Measurements from ENCODE around the gene DNAJC1.
"Not testable (repeated sequence)": the region's sequence is repeated elsewhere in the genome, so short reads cannot be mapped to it uniquely, and the experiment has no call there.

The DNAJC1 gene

DNA sequence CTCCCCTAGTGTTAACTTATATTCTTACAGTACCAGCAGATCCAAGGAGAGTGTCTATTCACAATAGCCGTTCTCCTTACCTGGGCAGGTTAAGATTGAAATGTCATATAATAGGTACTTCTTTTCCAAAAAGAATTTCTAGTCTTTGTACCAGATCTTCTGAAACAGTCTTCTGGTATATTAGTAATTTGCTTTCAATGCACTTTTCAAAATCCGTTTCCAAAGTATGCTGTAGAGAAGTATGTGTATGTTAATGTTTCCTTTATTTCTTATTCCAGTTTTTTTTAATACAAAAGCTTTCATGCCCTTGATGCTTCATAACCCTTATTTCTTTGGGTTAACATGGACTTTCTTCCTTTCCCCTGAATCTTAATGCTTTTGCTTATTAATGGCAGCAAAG, 281.3 kb downstream of the DNAJC1 start:
- H3K27me3 ChIP-seq (ENCODE audit: control insufficient read depth, insufficient read depth, low read length), result no peaks in the 10 kb centered on the region
- no peaks in the 10 kb centered on the region for H3K9me3 ChIP-seq (ENCODE audit: control insufficient read depth, low read length)
- H3K9ac ChIP-seq (ENCODE audit: low read length), result no peak overlapping the region
- H3K4me3 ChIP-seq (ENCODE audit: low read length), result no peak overlapping the region
- peaks cover 13% of the 10 kb centered on the region for H3K4me1 ChIP-seq (ENCODE audit: control insufficient read depth, insufficient read depth, low read length)
- no peaks in the 10 kb centered on the region for H3K36me3 ChIP-seq (ENCODE audit: control insufficient read depth, insufficient read depth, low read length)

DNA sequence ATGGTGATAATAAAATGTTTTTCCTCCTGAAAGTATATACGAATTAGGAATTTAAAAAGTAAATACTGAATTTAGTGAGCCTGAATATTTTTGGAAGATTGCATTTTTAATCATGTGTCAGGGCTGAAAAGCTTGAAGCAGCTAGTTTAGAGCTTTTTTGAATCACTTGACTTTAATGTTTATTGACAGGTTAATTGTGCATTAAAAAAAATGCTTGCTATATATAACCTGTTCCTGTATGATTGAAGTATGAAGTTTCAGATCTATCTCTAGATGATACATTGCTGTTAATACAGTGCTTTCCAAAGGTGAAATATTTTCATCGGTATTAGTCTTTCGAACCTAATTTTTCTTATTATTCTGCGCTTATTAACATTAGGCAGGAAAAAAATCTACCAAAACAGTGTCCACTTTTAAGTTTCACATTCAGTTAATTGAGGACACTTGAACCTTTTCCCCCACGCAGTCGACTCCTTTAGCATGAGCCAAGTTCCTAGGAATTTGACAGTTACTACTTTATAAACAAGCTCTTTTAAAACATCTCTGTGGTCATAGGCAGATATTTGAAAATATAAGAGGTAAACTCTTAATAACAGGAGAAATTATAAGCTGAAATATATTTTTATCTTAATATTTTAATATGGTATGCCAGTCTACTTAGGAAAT, 282.4 kb downstream of the DNAJC1 start:
- no peak overlapping the region for H3K9ac ChIP-seq (ENCODE audit: low read length)
- H3K9me3 ChIP-seq (ENCODE audit: control insufficient read depth, low read length), result no peaks in the 10 kb centered on the region
- H3K4me1 ChIP-seq (ENCODE audit: control insufficient read depth, insufficient read depth, low read length), result peaks cover 12% of the 10 kb centered on the region
- H3K4me3 ChIP-seq (ENCODE audit: low read length), result no peak overlapping the region
- H3K27me3 ChIP-seq (ENCODE audit: control insufficient read depth, insufficient read depth, low read length), result no peaks in the 10 kb centered on the region
- no peaks in the 10 kb centered on the region for H3K36me3 ChIP-seq (ENCODE audit: control insufficient read depth, insufficient read depth, low read length)

DNA sequence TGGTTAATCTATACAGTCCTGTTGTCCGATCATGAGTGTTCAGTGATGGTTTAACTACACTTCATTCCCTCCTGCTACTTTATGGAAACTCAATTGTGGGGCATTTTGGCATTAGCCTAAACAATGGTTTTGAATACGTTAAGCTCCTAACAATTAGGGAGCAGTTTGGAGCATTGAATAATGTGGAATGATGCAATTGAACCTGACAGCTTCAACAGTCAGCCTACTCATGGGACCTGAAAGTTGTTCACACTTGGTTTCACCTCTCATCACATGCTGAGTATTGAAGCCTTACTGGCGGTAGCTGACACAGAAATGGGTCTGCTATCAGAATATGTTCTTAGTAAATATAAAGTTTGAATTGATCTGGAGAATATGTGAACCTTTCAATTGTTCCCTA, 283.4 kb downstream of the DNAJC1 start:
- peaks cover 9% of the 10 kb centered on the region for H3K4me1 ChIP-seq (ENCODE audit: control insufficient read depth, insufficient read depth, low read length)
- H3K4me3 ChIP-seq (ENCODE audit: low read length), result no peak overlapping the region
- H3K27me3 ChIP-seq (ENCODE audit: control insufficient read depth, insufficient read depth, low read length), result no peaks in the 10 kb centered on the region
- no peak overlapping the region for H3K9ac ChIP-seq (ENCODE audit: low read length)
- H3K36me3 ChIP-seq (ENCODE audit: control insufficient read depth, insufficient read depth, low read length), result no peaks in the 10 kb centered on the region
- no peaks in the 10 kb centered on the region for H3K9me3 ChIP-seq (ENCODE audit: control insufficient read depth, low read length)

DNA sequence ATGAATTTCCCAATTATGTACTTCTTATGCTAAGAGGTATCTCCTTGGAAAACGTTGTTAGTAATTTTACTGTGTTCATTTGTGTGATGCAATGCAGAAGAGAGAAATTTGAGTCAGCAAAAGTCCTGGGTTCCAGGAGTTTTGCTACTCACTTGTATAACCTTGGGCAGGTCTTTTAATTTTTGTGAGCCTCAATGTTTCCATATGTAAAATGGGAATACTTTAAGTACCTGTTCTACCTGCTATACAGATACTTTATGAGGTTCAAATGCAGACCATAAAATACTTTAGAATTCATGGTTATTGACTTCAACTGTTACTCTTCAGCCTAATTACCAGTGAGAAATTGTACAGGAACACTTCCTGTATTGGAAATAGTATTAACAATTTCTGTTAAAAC, 284.0 kb downstream of the DNAJC1 start:
- H3K4me1 ChIP-seq (ENCODE audit: control insufficient read depth, insufficient read depth, low read length), result peaks cover 3% of the 10 kb centered on the region
- no peaks in the 10 kb centered on the region for H3K27me3 ChIP-seq (ENCODE audit: control insufficient read depth, insufficient read depth, low read length)
- no peaks in the 10 kb centered on the region for H3K36me3 ChIP-seq (ENCODE audit: control insufficient read depth, insufficient read depth, low read length)
- H3K4me3 ChIP-seq (ENCODE audit: low read length), result no peak overlapping the region
- no peak overlapping the region for H3K9ac ChIP-seq (ENCODE audit: low read length)
- H3K9me3 ChIP-seq (ENCODE audit: control insufficient read depth, low read length), result no peaks in the 10 kb centered on the region

DNA sequence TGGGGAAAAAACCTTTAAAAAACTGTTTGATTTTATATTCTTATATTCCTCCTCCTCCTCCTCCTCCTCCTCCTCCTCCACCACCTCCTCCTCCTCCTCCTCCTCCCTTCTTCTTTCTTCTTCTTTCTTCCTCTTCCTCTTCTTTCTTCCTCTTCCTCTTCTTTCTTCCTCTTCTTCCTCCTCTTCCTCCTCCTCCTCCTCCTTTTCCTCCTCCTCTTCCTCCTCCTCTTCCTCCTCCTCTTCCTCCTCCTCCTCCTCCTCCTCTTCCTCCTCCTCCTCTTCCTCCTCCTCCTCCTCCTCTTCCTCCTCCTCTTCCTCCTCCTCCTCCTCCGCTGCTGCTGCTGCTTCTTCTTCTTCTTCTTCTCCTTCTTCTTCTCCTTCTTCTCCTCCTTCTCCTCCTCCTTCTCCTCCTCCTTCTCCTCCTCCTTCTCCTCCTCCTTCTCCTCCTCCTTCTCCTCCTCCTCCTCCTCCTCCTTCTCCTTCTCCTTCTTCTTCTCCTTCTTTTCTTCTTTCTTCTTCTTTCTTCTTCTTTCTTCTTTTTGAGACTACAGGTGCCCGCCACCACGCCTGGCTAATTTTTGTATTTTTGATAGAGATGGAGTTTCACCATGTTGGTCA, 286.0 kb downstream of the DNAJC1 start:
- H3K9me3 ChIP-seq (ENCODE audit: control insufficient read depth, low read length); H3K9ac ChIP-seq (ENCODE audit: low read length); H3K4me3 ChIP-seq (ENCODE audit: low read length); H3K27me3 ChIP-seq (ENCODE audit: control insufficient read depth, insufficient read depth, low read length); H3K4me1 ChIP-seq (ENCODE audit: control insufficient read depth, insufficient read depth, low read length); H3K36me3 ChIP-seq (ENCODE audit: control insufficient read depth, insufficient read depth, low read length): not testable (repeated sequence)

DNA sequence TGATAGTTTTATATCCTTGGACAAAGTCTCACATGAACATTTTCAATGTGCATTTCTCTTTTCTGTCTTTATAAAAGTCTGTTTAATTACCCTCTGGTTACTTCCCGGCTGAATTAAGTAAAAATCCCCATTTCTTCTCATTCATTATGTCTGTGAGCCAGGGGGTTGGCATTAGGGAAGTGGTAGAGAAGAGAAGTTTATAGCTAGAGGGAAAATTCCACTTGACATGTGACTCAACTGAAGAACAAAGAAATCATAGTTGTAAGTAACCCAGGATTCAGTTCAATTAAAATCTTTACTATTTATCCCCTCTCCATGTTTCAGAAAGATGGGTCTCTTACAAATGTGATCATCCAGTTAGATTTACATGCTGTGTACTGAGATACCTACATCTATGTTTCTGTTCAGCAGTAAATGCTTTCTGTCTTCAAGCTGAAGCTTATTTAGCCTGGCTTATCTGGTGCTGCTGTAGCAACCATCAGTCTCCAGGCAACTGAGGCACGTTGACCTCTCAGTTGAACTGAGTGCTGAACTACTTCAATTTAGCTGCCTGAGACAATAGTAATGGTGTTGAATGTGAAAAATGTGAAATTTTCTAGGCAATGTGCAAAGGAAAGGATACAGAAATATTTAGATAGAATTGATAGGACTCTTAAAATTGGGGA, 287.9 kb downstream of the DNAJC1 start:
- H3K4me3 ChIP-seq (ENCODE audit: low read length), result no peak overlapping the region
- no peak overlapping the region for H3K9ac ChIP-seq (ENCODE audit: low read length)
- no peaks in the 10 kb centered on the region for H3K36me3 ChIP-seq (ENCODE audit: control insufficient read depth, insufficient read depth, low read length)
- no peaks in the 10 kb centered on the region for H3K4me1 ChIP-seq (ENCODE audit: control insufficient read depth, insufficient read depth, low read length)
- H3K27me3 ChIP-seq (ENCODE audit: control insufficient read depth, insufficient read depth, low read length), result no peaks in the 10 kb centered on the region
- H3K9me3 ChIP-seq (ENCODE audit: control insufficient read depth, low read length), result no peaks in the 10 kb centered on the region

DNA sequence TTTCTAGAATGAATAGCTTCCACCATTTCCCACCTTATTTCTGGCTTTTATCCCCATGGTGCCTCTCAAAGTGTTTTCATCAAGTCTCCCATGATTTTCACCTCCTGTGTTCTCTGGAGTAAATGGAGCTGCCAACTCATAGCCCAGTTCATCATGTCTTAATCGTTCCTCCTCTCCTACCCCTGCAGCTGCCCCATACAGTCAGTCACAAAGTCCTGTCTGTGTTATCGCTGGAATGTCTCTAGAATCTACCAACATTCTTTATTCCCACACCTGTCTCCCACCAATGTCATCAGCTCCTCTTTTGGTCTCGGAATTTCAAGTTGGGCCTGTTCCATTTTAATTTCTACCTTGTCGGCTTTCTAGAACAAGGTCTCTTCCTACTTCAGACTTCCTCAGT, 290.6 kb downstream of the DNAJC1 start:
- Histone ChIP-seq H3K4me1 (ENCODE audit: control insufficient read depth, insufficient read depth, low read length) (no peaks in the 10 kb centered on the region), H3K9ac (ENCODE audit: low read length) (no peak overlapping the region), H3K4me3 (ENCODE audit: low read length) (no peak overlapping the region), H3K36me3 (ENCODE audit: control insufficient read depth, insufficient read depth, low read length) (no peaks in the 10 kb centered on the region), H3K27me3 (ENCODE audit: control insufficient read depth, insufficient read depth, low read length) (no peaks in the 10 kb centered on the region), H3K9me3 (ENCODE audit: control insufficient read depth, low read length) (no peaks in the 10 kb centered on the region)

DNA sequence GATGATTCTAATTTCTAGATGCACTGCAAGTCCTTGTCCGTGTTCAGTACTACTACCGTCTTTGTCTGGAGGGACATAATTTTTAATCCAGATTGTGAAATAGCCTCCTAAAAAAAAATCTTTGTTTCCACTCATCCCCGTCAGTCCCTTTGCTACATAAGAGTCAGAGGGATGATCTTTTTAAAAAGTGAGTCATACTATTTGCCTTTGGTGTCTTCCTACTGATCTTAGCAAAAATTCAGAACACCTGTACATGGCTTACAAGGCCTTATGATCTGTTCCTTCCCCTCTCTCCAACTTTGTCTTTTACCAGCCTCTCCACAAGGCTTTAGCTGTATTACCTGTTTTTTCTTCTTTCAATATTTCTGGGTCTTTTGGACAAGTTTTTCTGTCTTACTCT, 296.0 kb downstream of the DNAJC1 start:
- no peaks in the 10 kb centered on the region for H3K9me3 ChIP-seq (ENCODE audit: control insufficient read depth, low read length)
- H3K9ac ChIP-seq (ENCODE audit: low read length), result no peak overlapping the region
- no peaks in the 10 kb centered on the region for H3K36me3 ChIP-seq (ENCODE audit: control insufficient read depth, insufficient read depth, low read length)
- no peak overlapping the region for H3K4me3 ChIP-seq (ENCODE audit: low read length)
- H3K27me3 ChIP-seq (ENCODE audit: control insufficient read depth, insufficient read depth, low read length), result no peaks in the 10 kb centered on the region
- no peaks in the 10 kb centered on the region for H3K4me1 ChIP-seq (ENCODE audit: control insufficient read depth, insufficient read depth, low read length)

Data from mucosa of stomach (tissue), 1 donor.